ENCODE results near the gene MYO1B. TPM values are rescaled to one million over a fixed set of nuclear protein-coding genes. Genes with fewer than 3 reads are reported as not detected.

MYO1B gene
- total RNA-seq, 2 experiments from 2014 or later = 31.5 to 35.0 TPM

- Mint-ChIP-seq H3K27ac (no peak overlapping the region), H3K9me3 (no peaks in the 10 kb centered on the region), H3K4me3 (no peak overlapping the region), H3K4me1 (no peaks in the 10 kb centered on the region), H3K27me3 (no peaks in the 10 kb centered on the region), H3K36me3 (peaks cover 2% of the 10 kb centered on the region)
- no peak for DNase-seq
Measured at GRCh38 chr2:191291471-191291870, 46.3 kb downstream of the MYO1B start.

- Mint-ChIP-seq H3K9me3 (no peaks in the 10 kb centered on the region), H3K36me3 (peaks cover 2% of the 10 kb centered on the region), H3K27ac (no peak overlapping the region), H3K4me3 (no peak overlapping the region), H3K27me3 (no peaks in the 10 kb centered on the region), H3K4me1 (no peaks in the 10 kb centered on the region)
- DNase-seq = no peak
Measured at GRCh38 chr2:191292869-191293268, 47.7 kb downstream of the MYO1B start.

DNA sequence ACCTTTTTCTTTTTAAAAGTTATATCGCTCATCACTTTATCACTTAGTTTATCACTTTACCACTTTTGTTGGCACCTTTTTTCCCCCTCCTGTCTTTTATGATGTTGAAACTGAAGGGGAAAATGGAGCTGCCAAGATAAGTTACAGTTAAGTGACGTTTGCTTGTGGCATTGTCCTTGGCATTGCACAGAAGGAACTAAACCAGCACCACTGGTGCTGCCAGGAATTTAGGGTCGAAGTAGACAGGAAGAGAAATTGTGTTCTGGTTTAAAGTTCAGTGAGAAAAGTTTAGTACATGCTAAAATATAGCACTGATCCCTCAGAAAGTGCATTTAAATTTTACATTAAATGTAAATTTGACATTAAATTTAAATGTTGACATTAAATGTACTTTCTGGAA, 49.9 kb downstream of the MYO1B start:
- Mint-ChIP-seq H3K4me3 (no peak overlapping the region), H3K36me3 (peaks cover 2% of the 10 kb centered on the region), H3K27me3 (no peaks in the 10 kb centered on the region), H3K4me1 (no peaks in the 10 kb centered on the region), H3K9me3 (no peaks in the 10 kb centered on the region), H3K27ac (no peak overlapping the region)
- DNase-seq = no peak

DNA sequence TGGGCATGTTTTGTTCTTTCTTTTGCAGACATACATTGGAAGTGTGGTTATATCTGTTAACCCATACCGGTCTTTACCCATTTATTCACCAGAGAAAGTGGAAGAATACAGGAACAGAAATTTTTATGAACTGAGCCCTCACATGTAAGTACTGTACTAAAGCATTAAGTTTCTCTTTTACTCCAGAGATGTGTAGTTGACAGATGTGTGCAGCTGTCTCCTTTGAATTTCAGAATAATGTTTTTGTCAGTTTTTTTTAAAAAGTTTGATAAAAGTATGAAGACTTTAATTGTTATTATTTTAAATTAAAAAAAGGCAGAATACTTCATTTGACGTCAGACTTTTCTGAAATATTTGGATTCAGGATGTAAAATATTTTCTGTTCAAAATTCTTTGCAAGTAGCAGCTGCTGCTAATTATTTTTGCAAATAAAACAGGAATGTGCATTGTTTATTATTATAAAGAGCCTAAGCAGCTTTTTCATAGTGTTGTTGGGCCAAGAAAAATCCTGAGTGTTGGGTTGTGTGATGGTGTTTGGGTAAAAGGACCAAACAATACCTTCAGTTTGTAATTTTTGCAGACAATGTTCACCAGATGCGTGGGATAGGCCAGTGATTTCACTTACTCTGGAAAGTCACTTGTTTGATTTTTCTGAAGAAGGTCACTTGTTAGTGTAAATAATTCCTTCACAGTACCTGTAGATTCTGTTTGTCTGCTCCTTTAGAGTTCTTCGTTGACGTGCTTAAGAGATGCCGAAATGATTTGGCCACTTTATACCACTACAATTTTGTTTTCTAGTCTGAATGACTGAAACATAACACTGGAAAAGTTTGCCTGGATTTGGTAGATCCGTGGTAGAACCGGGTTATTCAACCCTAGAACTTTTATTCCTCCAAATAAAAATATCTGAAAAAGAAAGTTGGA, 51.1 kb downstream of the MYO1B start:
- Mint-ChIP-seq H3K4me3 (no peak overlapping the region), H3K9me3 (no peaks in the 10 kb centered on the region), H3K27me3 (no peaks in the 10 kb centered on the region), H3K36me3 (peaks cover 2% of the 10 kb centered on the region), H3K4me1 (no peaks in the 10 kb centered on the region), H3K27ac (no peak overlapping the region)
- DNase-seq = no peak

GRCh38 chr2:191297033-191297432, 51.8 kb downstream of the MYO1B start:
- Mint-ChIP-seq H3K4me3 (no peak overlapping the region), H3K27ac (no peak overlapping the region), H3K4me1 (no peaks in the 10 kb centered on the region), H3K9me3 (no peaks in the 10 kb centered on the region), H3K27me3 (no peaks in the 10 kb centered on the region), H3K36me3 (peaks cover 2% of the 10 kb centered on the region)
- no peak for DNase-seq

- H3K36me3 Mint-ChIP-seq = peaks cover 2% of the 10 kb centered on the region
- DNase-seq = no peak
- H3K4me1 Mint-ChIP-seq = no peaks in the 10 kb centered on the region
- no peaks in the 10 kb centered on the region for H3K27me3 Mint-ChIP-seq
- no peak overlapping the region for H3K27ac Mint-ChIP-seq
- H3K9me3 Mint-ChIP-seq = no peaks in the 10 kb centered on the region
- H3K4me3 Mint-ChIP-seq = no peak overlapping the region
Measured at GRCh38 chr2:191298306-191298705, 53.1 kb downstream of the MYO1B start.

- peaks cover 2% of the 10 kb centered on the region for H3K36me3 Mint-ChIP-seq
- H3K9me3 Mint-ChIP-seq = no peaks in the 10 kb centered on the region
- no peaks in the 10 kb centered on the region for H3K4me1 Mint-ChIP-seq
- H3K4me3 Mint-ChIP-seq = no peak overlapping the region
- DNase-seq = no peak
- no peak overlapping the region for H3K27ac Mint-ChIP-seq
- no peaks in the 10 kb centered on the region for H3K27me3 Mint-ChIP-seq
Measured at GRCh38 chr2:191299010-191299409, 53.8 kb downstream of the MYO1B start.

DNA sequence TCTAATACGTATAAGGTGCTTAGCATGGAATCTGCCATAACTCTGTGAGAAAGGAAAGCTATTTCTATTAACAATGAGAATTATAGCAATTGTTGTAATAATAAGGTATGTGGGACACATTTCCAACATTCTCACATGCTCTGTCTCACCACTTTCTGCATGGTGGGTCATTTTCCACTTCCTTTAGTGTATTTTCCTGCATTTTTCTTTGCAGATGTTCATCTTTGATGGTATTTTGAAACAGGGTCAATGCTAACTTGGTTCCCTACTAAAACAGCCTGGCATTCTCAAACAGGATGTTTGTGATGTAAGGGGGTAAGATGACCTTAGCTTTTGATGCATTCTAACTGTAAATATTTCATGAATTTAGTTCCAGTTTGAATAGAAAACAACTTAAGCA, 54.7 kb downstream of the MYO1B start:
- H3K4me3 Mint-ChIP-seq = no peak overlapping the region
- no peak for DNase-seq
- no peaks in the 10 kb centered on the region for H3K9me3 Mint-ChIP-seq
- H3K4me1 Mint-ChIP-seq = no peaks in the 10 kb centered on the region
- H3K27ac Mint-ChIP-seq = no peak overlapping the region
- H3K36me3 Mint-ChIP-seq = peaks cover 2% of the 10 kb centered on the region
- no peaks in the 10 kb centered on the region for H3K27me3 Mint-ChIP-seq

- Mint-ChIP-seq H3K27me3 (peaks cover 5% of the 10 kb centered on the region), H3K36me3 (no peaks in the 10 kb centered on the region), H3K4me3 (no peak overlapping the region), H3K9me3 (no peaks in the 10 kb centered on the region), H3K4me1 (no peaks in the 10 kb centered on the region), H3K27ac (no peak overlapping the region)
- DNase-seq = no peak
Measured at GRCh38 chr2:191301971-191302370, 56.8 kb downstream of the MYO1B start.

DNA sequence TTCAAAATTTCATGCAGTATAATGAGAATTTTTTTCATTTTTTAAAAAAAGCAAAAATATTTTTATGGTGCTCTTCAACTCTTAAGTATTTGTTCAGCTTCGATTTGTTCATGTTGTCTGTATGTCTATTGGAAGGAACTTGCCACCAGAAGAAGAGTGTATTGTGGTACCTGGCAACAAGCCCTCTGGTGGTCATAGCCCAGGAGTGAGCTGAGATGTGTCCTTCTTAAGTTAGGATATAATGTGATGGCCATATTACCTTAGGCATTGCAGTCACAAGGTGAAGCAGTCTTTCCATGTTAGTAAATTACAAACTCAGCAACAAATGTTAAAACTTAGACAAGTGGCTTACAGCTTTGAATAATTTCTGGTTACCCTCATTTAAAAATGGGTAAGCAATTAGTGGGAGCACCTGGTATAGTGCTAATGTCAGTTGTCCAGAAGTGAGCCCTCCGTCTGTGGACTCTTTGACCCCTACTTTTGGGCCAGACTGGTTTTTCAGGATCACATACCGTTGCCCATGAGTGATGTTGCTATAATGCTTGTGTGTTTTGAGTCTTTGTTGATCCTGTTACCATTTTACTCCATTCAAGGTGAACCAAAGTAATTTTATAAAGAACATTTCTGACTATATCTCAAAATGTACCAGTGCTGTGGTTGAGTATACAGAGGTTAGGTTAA, 57.4 kb downstream of the MYO1B start:
- Mint-ChIP-seq H3K9me3 (no peaks in the 10 kb centered on the region), H3K36me3 (no peaks in the 10 kb centered on the region), H3K4me3 (no peak overlapping the region), H3K27ac (no peak overlapping the region), H3K4me1 (no peaks in the 10 kb centered on the region), H3K27me3 (peaks cover 5% of the 10 kb centered on the region)
- DNase-seq = no peak

- Mint-ChIP-seq H3K27me3 (peaks cover 5% of the 10 kb centered on the region), H3K4me1 (no peaks in the 10 kb centered on the region), H3K4me3 (no peak overlapping the region), H3K36me3 (no peaks in the 10 kb centered on the region), H3K9me3 (no peaks in the 10 kb centered on the region), H3K27ac (no peak overlapping the region)
- no peak for DNase-seq
Measured at GRCh38 chr2:191303140-191304005, 58.2 kb downstream of the MYO1B start.

DNA sequence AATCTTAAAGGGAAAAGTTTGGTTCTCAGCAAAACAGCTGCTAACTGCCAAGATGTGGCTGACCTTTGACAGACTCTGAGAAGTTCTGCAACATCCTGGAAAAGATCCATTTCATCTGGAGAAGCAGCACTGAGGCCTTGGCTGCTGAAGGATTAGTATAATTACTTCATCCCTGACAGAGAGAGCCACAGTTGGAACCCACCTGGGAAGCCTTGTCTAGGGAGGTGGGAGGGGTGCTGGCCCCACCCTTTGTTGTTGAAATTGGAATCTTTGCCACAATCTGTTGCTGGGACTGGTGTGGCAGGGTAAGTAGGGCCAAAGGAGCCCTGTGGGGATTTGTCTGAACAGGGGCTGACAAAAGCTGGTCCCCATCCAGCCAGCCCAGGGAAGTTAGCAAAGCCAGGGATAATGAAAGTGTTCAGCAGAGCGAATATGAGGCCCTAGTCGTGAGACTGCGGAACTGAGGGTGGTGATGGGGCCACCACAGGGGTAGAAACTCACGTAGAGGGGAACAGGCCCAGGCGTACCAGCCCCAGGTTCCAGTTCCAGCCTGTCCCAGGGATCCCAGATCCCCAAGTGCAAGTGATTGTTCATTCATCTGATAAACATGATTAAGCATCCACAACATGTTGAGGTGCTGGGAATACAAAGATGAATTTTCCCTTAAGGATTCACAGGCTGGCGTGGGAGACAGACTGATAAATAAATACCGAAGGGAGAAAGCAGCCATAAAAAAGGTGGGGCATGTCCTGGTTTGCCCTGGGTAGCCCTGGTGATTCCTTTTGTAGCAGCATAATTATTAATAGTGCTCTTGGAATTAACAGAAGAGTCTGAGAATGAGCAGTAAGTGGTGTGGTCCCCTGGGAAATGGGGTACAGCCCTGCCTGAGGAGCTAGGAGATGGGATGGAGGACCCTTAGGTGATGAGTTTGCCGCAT, 60.0 kb downstream of the MYO1B start:
- Mint-ChIP-seq H3K27me3 (peaks cover 5% of the 10 kb centered on the region), H3K4me3 (no peak overlapping the region), H3K4me1 (no peaks in the 10 kb centered on the region), H3K27ac (no peak overlapping the region), H3K36me3 (no peaks in the 10 kb centered on the region), H3K9me3 (no peaks in the 10 kb centered on the region)
- DNase-seq = no peak

DNA sequence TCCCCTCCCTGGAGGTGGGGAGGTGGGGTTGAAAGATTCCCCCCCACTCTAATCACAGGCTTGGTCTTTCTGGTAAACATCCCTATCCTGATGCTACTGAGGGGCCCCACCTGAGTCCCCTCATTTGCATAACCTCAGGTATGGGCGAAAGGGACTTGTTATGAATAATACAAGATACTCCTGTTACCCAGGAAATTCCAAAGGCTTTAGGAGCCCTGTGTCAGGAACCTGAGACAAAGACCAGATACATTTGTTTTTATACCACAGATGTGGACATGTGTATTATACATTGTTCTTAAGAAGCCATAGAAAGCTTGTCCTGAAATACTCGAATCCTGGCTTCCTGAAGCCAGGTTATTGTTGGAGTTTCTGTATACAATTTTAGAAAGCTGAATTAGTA, 62.8 kb downstream of the MYO1B start:
- no peak overlapping the region for H3K27ac Mint-ChIP-seq
- H3K4me3 Mint-ChIP-seq = no peak overlapping the region
- no peaks in the 10 kb centered on the region for H3K9me3 Mint-ChIP-seq
- no peak for DNase-seq
- no peaks in the 10 kb centered on the region for H3K4me1 Mint-ChIP-seq
- H3K36me3 Mint-ChIP-seq = no peaks in the 10 kb centered on the region
- H3K27me3 Mint-ChIP-seq = peaks cover 5% of the 10 kb centered on the region

DNA sequence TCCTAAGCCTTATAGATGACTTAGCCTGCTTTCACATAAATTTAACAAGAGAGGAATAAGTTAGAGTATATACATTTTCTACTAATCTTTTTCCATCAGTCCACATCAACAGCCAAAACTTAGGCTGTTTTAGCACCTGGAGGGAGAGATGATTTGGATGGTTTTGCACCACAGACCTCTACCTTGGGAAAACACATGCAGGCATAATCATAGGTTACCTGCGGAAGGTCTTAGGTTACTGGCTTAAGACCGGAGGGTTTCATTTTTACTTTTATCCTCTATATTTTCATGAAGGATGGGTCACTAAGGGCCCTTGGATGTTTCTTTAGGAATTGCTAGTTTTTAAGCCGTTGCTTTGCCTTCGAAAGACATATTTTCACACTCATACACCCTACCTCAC, 66.0 kb downstream of the MYO1B start:
- Mint-ChIP-seq H3K4me1 (no peaks in the 10 kb centered on the region), H3K27ac (no peak overlapping the region), H3K4me3 (no peak overlapping the region), H3K36me3 (no peaks in the 10 kb centered on the region), H3K27me3 (peaks cover 3% of the 10 kb centered on the region), H3K9me3 (no peaks in the 10 kb centered on the region)
- no peak for DNase-seq

Measured in activated naive CD8-positive, alpha-beta T cell treated with anti-CD3 and anti-CD28 coated beads for 36 hours (primary cell).